T-helper 17 cell (primary cell): ENCODE data around the gene NAA10. TPM values are rescaled to one million over a fixed set of nuclear protein-coding genes. Genes with fewer than 3 reads are reported as not detected.

Experiments
- ATAC-seq: fragments of 150-1000 bp; cut with Tn5 transposase; 2 replicates; pipeline ENCODE4 v1.10.0; 2021; ENCODE audit warnings: mild to moderate bottlenecking, moderate library complexity
- DNase-seq, 3 donors: peaks; one replicate each; pipeline versions ENCODE4 v3.0.0 to v3.0.0-alpha.2; 2020 to 2021
- H3K9me3 ChIP-seq: one replicate; pipeline ENCODE4 v1.7.0; 2013; ENCODE audit warnings: low read length, mild to moderate bottlenecking; ENCODE audit not compliant: control insufficient read depth, poor library complexity, severe bottlenecking
- H3K27ac Mint-ChIP-seq: one replicate; pipeline ENCODE4 v1.8.0; 2022; ENCODE audit warnings: mild to moderate bottlenecking, moderate library complexity, mixed read lengths
- H3K27me3 Mint-ChIP-seq: one replicate; pipeline ENCODE4 v1.8.0; 2022; ENCODE audit warnings: mixed read lengths
- H3K36me3 Mint-ChIP-seq: one replicate; pipeline ENCODE4 v1.8.0; 2022; ENCODE audit warnings: low read depth, mixed read lengths
- H3K4me1 Mint-ChIP-seq: one replicate; pipeline ENCODE4 v1.8.0; 2022; ENCODE audit warnings: mild to moderate bottlenecking, mixed read lengths
- H3K4me3 Mint-ChIP-seq: one replicate; pipeline ENCODE4 v1.8.0; 2022; ENCODE audit warnings: mild to moderate bottlenecking, moderate library complexity, mixed read lengths
- total RNA-seq, 4 donors: library from RNA in 2 of 4; stranded (reverse) in 2 of 4; gene quantifications; one replicate each; pipeline ENCODE4 v1.2.3 and lab custom pipeline; 2022 to 2026

The NAA10 gene
- total RNA-seq, 2 donors from 2014 or later: 42.8 to 48.5 TPM

DNA sequence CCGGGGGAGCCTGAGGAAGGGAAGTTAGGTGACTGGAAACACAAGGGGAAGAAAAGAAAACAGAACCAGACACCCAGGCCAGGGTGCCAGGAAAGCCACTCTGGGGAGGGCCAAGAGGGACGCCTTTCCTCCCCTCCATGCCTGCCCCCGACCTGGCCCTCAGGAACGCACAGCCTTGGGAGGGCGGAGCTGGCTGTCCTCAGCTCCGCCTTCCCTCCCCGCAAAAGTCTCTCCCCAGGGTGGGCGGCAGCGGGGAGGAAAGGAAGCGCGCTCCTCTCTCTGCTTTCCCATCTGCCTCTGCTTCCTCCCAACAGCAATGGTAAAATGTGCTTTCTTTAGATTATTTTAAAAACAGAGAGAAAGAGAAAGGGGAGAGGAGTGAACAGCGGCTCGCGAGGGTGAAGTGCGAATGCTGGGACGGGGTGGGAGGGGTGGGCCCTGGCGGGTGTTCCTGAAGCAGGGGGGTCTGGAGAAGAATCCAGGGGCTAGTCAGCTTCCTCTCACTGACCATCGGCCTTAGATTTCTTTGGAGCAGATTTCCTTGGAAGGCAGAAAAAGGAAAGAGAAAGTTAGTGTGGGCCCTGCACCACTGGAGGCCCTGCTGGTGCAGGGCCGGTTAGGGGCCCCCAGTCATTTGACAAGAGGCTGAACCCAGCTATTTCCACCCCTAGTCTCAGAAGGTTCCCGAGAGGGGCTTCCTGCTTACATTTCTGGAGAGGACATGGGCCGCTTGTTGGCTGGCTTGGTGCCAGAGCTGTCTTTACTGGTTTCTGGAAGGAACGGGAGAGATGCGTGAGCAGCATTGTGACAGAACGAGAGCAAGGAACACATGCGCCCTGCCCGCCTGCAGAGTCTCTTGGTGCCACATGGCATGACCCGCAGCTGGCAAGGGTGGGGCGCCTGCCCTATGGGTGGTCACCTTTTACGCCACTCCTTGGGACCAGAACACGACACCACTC, 14.3 kb upstream of the NAA10 start:
- Mint-ChIP-seq H3K4me1 (peaks cover 10% of the 10 kb centered on the region), H3K27ac (no peak overlapping the region), H3K36me3 (no peaks in the 10 kb centered on the region), H3K4me3 (no peak overlapping the region), H3K27me3 (no peaks in the 10 kb centered on the region)
- DNase-seq (no peak), ATAC-seq (no peak)
- H3K9me3 ChIP-seq: no peaks in the 10 kb centered on the region

DNA sequence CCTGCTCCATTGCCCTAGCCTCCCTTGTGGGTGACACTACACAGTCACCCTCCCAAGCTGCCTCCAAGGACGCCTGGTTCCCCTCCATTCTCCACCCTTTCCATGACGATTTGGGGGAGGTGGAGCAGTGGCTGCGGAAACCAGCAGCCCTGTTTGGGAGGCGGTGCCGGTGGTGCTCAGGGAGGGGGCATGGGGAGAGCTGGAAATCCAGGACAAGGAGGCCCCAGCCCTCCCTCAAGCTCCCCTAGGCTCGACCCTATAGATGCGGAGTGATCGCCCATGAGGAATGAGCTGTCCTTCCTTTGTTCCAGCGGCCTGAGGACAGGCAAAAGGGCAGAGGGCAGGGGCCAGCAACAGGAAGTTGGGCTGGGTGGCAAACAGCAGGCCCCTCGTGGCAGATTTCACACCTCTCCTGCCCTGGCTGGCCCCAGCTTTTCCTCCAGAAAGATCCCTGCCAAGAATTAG, 13.2 kb upstream of the NAA10 start:
- H3K27ac Mint-ChIP-seq: peak overlapping the region; percentile 53
- ATAC-seq: no peak
- H3K4me1 Mint-ChIP-seq: peaks cover 8% of the 10 kb centered on the region
- no peaks in the 10 kb centered on the region for H3K36me3 Mint-ChIP-seq
- no peaks in the 10 kb centered on the region for H3K27me3 Mint-ChIP-seq
- no peak overlapping the region for H3K4me3 Mint-ChIP-seq
- H3K9me3 ChIP-seq: no peaks in the 10 kb centered on the region
- no peak for DNase-seq

- peak; percentile 90 for ATAC-seq
- Mint-ChIP-seq H3K4me3 (peak overlapping the region; percentile 53), H3K36me3 (no peaks in the 10 kb centered on the region), H3K4me1 (peaks cover 8% of the 10 kb centered on the region), H3K27me3 (no peaks in the 10 kb centered on the region), H3K27ac (peak overlapping the region; percentile 53)
- DNase-seq: peak; percentile 59 to 74 (median 61)
- H3K9me3 ChIP-seq: no peaks in the 10 kb centered on the region
Observed at GRCh38 chrX:153947009-153947769, 12.4 kb upstream of the NAA10 start.

- no peaks in the 10 kb centered on the region for H3K36me3 Mint-ChIP-seq
- no peaks in the 10 kb centered on the region for H3K27me3 Mint-ChIP-seq
Observed at GRCh38 chrX:153945956-153946943, 11.4 kb upstream of the NAA10 start.

GRCh38 chrX:153944800-153945150, 9.9 kb upstream of the NAA10 start:
- peak overlapping the region; percentile 56 for H3K27ac Mint-ChIP-seq
- H3K36me3 Mint-ChIP-seq: no peaks in the 10 kb centered on the region
- peak; percentile 15 for ATAC-seq
- H3K27me3 Mint-ChIP-seq: no peaks in the 10 kb centered on the region
- no peak for DNase-seq
- no peaks in the 10 kb centered on the region for H3K9me3 ChIP-seq
- peak overlapping the region; percentile 87 for H3K4me3 Mint-ChIP-seq
- H3K4me1 Mint-ChIP-seq: peaks cover 8% of the 10 kb centered on the region

More at GRCh38 chrX:153945956-153946943, 11.4 kb upstream of the NAA10 start:
- no peak for ATAC-seq
- no peaks in the 10 kb centered on the region for H3K9me3 ChIP-seq
- no peak for DNase-seq
- Mint-ChIP-seq H3K4me1 (peaks cover 8% of the 10 kb centered on the region), H3K4me3 (peak overlapping the region; percentile 52), H3K27ac (no peak overlapping the region)

DNA sequence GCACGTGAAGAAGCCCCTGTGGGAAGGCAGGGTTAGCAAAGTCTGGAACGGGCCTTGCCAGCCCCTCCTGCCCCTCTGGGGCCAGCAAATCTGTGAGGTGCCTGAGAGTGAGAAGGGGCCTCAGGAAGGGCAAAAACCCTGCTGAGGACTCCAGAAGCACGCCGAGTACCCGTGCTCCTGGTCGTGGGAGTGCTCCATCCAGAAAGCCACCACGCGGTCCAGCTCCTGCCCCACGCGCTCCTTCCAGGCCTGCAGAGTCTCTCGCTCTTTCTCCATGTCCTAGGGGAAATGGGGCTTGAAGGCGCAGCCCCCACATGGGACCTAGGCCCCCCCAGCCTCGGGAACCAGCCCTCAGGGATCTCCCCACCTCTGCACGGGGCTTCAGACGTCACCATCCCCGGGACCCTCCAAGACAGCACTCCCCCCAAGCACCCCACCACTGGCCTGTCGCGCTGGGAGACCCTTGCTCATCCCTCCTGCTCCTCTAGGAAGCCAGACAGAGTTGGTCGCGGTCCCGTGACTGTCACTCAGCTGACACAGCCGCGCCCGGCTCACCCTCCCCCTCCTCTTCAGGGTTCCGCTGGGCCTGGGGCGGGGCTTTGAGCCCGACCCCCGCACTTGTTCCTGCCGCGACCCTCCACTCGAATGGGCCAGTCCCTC, 9.4 kb upstream of the NAA10 start, which contains the start of gene RENBP:
TSS of gene RENBP (minus strand) at position 504 of the 660 bp plus-strand sequence. CDS start at position 471, 33 bp downstream.
- ATAC-seq (peak; percentile 53), DNase-seq (peak in 1 of 3 donors; percentile 25)
- H3K9me3 ChIP-seq: no peaks in the 10 kb centered on the region
- Mint-ChIP-seq H3K36me3 (no peaks in the 10 kb centered on the region), H3K4me3 (peak within 1 kb of the TSS; percentile 87), H3K4me1 (peaks cover 8% of the 10 kb centered on the region), H3K27ac (peak within 1 kb of the TSS; percentile 56), H3K27me3 (no peaks in the 10 kb centered on the region)

GRCh38 chrX:153941336-153942252, 6.8 kb upstream of the NAA10 start:
- Mint-ChIP-seq H3K27me3 (no peaks in the 10 kb centered on the region), H3K4me1 (peaks cover 6% of the 10 kb centered on the region), H3K27ac (no peak overlapping the region), H3K4me3 (no peak overlapping the region), H3K36me3 (no peaks in the 10 kb centered on the region)
- ATAC-seq (no peak), DNase-seq (no peak)
- H3K9me3 ChIP-seq: no peaks in the 10 kb centered on the region

DNA sequence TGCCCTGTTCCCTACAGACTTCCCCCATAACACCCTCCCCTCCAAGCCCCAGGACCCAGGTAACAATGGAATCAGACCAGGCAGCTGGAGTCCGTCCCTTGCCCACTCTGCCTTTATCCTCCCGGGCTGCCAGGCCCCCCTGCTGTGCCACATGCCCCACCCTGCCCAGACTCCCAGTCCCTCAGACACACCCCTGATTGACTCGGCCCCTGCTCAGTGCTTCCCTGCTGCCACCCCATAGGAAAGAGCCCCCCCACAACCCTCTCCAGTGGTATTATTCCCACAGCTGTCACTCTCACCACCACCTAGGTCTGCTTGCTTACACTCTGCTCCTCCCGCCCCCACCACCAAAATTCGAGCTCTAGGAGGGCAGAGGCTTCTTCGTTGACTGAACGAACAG, 4.7 kb upstream of the NAA10 start:
- Mint-ChIP-seq H3K4me1 (peaks cover 7% of the 10 kb centered on the region), H3K27me3 (no peaks in the 10 kb centered on the region), H3K27ac (no peak overlapping the region), H3K4me3 (no peak overlapping the region), H3K36me3 (no peaks in the 10 kb centered on the region)
- no peaks in the 10 kb centered on the region for H3K9me3 ChIP-seq
- ATAC-seq (no peak), DNase-seq (no peak)

DNA sequence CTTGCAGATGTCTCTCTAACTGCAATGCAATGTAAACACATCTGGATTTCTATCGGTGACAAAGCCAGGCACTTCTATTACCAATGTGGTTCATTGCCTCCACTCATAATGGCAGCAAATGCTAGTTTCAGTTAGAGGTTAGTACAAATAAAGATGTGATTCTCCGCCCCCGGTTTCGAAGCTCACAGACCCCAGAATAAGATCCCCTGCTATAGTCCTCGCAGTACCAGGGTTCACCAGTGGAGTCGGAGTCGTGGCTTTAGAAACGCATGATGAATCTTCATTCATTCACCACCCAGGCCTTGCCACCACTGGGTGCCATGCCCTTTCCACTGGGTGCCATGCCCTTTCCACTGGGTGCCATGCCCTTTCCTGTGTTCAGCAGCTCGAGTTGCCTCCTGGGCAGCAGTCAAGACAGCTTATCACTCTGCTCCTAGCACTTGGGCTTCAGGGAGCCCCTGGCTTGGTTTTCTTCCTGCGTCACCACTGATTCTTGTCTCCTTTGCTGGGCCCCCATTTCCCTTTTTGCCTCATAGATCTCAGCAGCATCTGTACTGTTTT, 3.5 kb upstream of the NAA10 start:
- H3K4me1 Mint-ChIP-seq: peaks cover 2% of the 10 kb centered on the region
- H3K27me3 Mint-ChIP-seq: no peaks in the 10 kb centered on the region
- ATAC-seq: no peak
- H3K9me3 ChIP-seq: no peaks in the 10 kb centered on the region
- DNase-seq: no peak
- H3K36me3 Mint-ChIP-seq: no peaks in the 10 kb centered on the region
- no peak overlapping the region for H3K4me3 Mint-ChIP-seq
- H3K27ac Mint-ChIP-seq: no peak overlapping the region

GRCh38 chrX:153937056-153937455, 2.2 kb upstream of the NAA10 start:
- Mint-ChIP-seq H3K4me1 (peaks cover 2% of the 10 kb centered on the region), H3K36me3 (no peaks in the 10 kb centered on the region), H3K4me3 (no peak overlapping the region), H3K27ac (no peak overlapping the region), H3K27me3 (no peaks in the 10 kb centered on the region)
- H3K9me3 ChIP-seq: no peaks in the 10 kb centered on the region
- DNase-seq (no peak), ATAC-seq (no peak)

GRCh38 chrX:153935326-153935851, 552 bp upstream of the NAA10 start:
- Mint-ChIP-seq H3K27me3 (no peaks in the 10 kb centered on the region), H3K4me1 (peaks cover 7% of the 10 kb centered on the region), H3K4me3 (peak overlapping the region; percentile 72), H3K27ac (no peak overlapping the region), H3K36me3 (no peaks in the 10 kb centered on the region)
- no peak for ATAC-seq
- DNase-seq: no peak
- no peaks in the 10 kb centered on the region for H3K9me3 ChIP-seq
